HUES48 (cell line): ENCODE results near the gene PANX1.

Source experiments
- H3K27ac ChIP-seq: one replicate; pipeline ENCODE4 v1.7.0; 2013; ENCODE audit warnings: low read depth, low read length, inconsistent platforms
- H3K27me3 ChIP-seq: 2 replicates; pipeline ENCODE4 v1.6.1; 2013; ENCODE audit warnings: mild to moderate bottlenecking, low read length; ENCODE audit not compliant: control insufficient read depth, insufficient read depth
- H3K36me3 ChIP-seq: 2 replicates; pipeline ENCODE4 v1.6.1; 2013; ENCODE audit warnings: low read length; ENCODE audit not compliant: control insufficient read depth, insufficient read depth
- H3K4me1 ChIP-seq: 2 replicates; pipeline ENCODE4 v1.6.1; 2013; ENCODE audit warnings: mild to moderate bottlenecking, low read length; ENCODE audit not compliant: control insufficient read depth, insufficient read depth
- H3K4me3 ChIP-seq: 2 replicates; pipeline ENCODE4 v1.5.1; 2013; ENCODE audit warnings: mild to moderate bottlenecking, low read depth, low read length
- H3K9ac ChIP-seq: 2 replicates; pipeline ENCODE4 v1.6.1; 2013; ENCODE audit warnings: mild to moderate bottlenecking, low read depth, low read length, moderate library complexity
- H3K9me3 ChIP-seq: 2 replicates; pipeline ENCODE4 v1.6.1; 2013; ENCODE audit warnings: low read length; ENCODE audit not compliant: control insufficient read depth, insufficient read depth

PANX1 gene

DNA sequence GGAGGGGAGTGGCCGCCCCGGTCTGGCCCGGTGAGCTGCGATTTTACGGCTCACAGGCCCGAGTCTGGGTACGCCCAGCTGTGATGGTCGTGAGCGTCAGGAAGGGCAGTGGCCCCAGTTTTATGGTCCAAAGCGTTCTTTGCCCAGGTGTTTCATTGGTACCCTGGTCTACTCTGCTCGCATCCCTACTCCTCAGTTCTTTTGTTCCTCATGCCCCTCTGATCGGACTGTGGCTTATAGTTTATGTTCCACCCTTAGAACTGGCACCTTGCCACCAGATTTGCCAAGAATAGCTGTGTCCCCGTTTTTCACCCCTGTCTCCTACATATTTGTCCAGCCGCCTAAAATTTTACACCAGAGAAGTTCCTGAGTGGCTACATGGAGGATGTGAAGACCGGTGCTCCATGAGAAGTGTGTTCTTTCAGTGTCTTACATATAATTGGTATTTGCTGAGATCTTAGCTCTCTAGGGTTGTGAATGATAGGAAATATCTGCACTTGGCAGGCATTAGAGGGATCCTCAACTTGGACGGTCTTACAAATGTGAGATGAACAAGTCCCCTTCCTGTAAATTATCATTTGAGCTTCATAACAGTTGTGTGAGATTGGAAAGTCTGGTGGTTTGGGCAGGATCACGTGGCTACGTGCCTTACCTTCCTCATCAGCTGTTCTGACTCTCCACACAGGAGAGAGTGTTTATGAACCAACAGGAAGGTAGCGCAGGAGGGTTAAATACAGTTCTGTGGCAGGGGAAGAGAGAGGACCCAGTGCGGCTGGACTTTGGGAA lies 1.1 kb downstream of the PANX1 start:
- peak overlapping the region; percentile 88 for H3K27ac ChIP-seq
- no peaks in the 10 kb centered on the region for H3K9me3 ChIP-seq
- H3K27me3 ChIP-seq = peaks cover 3% of the 10 kb centered on the region; the same call in 1 of the 2 replicates
- H3K36me3 ChIP-seq = no peaks in the 10 kb centered on the region
- peak overlapping the region; percentile 87 for H3K4me3 ChIP-seq
- H3K9ac ChIP-seq = peak overlapping the region; percentile 88
- peaks cover 51% of the 10 kb centered on the region for H3K4me1 ChIP-seq

DNA sequence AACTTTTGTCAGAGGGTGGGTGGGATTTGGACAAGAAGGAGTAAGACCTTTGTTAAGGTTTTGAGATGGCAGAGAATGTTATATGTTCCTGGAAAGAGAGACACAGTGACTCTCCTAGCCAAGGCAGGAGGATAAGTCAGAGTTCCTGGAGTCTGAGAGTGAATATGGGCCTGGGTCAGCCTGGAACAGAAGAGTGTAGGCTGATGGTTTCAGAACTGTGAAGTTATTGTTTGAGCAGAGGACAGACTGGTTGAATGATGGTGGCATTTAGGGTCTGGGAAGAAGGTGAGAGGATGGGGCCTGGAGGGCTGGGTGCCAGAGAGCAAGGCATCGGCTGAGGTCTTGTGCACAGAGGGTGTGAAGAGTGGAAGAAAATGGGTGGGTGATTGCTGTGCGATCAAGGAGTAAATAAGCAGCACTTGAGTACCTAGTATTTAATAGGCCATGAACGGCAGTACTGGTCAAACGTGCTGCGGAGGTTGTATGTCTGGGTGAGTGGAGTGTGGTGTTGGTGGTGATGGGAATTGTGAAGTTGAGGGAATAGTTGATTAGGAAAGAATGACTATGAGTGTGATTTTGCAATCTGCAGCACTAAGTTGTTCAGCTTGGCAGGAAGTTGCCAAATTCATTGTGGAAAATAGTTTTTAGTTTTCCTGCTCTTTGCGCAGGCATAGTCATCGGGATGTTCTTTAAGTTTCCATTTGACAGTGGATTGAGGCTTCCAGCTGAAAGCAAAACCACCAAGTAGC lies 1.8 kb downstream of the PANX1 start:
- Histone ChIP-seq H3K4me3 (peak overlapping the region; percentile 87), H3K36me3 (no peaks in the 10 kb centered on the region), H3K9me3 (no peaks in the 10 kb centered on the region), H3K4me1 (peaks cover 54% of the 10 kb centered on the region), H3K27ac (no peak overlapping the region), H3K9ac (0 out of 2 replicates have a peak overlapping the region, but pooled peaks have one; percentile 27), H3K27me3 (peaks cover 3% of the 10 kb centered on the region; the same call in 1 of the 2 replicates)

DNA sequence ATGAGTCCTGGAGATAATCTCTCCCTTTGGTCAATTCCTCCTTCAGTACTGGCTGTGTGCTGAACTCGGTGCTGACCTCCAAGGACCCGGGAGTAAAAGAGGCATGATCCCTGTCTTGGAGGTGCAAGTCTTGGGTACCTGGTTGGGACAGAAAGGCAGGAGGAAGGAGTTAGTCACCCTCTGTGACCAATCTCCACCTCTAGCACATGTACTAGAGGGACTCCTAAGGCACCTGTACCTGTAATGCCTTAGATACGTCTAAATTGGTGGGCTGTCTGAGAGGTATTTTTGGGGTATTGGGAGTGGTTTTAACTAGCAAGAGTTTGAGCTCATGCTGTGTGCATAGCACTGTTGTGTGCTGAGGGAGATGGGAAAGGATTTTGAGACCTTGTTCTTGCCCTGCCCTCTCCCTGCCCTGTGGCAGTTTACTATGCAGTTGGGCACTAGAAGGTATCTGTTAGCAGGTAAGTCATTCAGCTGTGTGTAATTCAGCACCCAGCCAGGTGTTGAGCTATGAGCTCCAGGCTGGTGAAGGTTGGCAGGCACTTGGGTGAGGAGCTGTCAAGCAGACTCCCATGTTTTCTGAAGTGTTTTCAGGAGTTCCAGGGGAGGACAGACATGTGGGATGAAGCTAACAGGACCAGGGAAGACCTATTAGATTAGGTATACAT lies 2.5 kb downstream of the PANX1 start:
- Histone ChIP-seq H3K9me3 (no peaks in the 10 kb centered on the region), H3K4me3 (peak overlapping the region; percentile 87), H3K27ac (no peak overlapping the region), H3K4me1 (peaks cover 60% of the 10 kb centered on the region), H3K36me3 (no peaks in the 10 kb centered on the region), H3K9ac (no peak overlapping the region), H3K27me3 (peaks cover 3% of the 10 kb centered on the region; the same call in 1 of the 2 replicates)

DNA sequence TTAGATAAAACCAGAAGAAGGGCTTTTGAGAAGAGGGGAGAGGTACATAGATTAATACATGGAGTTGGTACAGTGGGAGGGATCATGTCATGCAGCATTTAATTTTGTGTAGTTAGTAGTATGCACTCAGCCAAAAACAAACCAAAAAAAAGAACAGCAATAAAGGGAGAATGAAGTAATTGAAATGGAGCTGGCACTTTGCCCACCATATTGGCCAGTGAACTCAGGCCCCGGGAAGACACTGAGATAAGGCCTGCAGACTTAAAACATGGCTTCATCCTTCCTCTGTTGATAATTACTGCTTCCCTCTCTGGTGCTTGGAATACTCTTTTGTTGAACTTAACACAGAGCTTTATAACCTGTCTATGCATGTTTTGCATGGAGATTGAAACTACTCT lies 3.1 kb downstream of the PANX1 start:
- peaks cover 3% of the 10 kb centered on the region; the same call in 1 of the 2 replicates for H3K27me3 ChIP-seq
- H3K4me1 ChIP-seq = peaks cover 60% of the 10 kb centered on the region
- no peaks in the 10 kb centered on the region for H3K36me3 ChIP-seq
- no peak overlapping the region for H3K9ac ChIP-seq
- H3K9me3 ChIP-seq = no peaks in the 10 kb centered on the region
- H3K4me3 ChIP-seq = 0 out of 2 replicates have a peak overlapping the region, but pooled peaks have one; percentile 87
- no peak overlapping the region for H3K27ac ChIP-seq

DNA sequence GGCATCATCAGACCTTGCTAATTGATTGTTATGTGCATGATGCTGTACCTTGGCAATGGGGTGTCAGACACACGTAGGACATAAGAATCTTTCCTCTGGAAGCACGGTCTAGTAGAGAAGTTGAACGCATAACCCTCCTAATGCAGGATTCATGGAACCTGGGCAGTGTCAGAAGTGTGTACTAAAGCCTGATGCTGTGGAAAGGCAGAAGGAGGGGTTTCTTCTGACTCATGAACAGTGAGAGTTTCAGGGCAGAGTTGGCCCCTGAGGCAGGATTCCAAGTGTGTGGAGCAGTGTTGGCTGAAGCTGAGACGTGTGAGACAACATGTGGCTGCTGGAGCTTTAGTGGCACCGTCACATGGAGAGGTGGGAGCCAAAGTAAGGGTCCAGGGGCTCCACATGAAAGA lies 3.5 kb downstream of the PANX1 start:
- Histone ChIP-seq H3K9me3 (no peaks in the 10 kb centered on the region), H3K27me3 (peaks cover 2% of the 10 kb centered on the region; the same call in 1 of the 2 replicates), H3K27ac (no peak overlapping the region), H3K36me3 (no peaks in the 10 kb centered on the region), H3K9ac (no peak overlapping the region), H3K4me3 (0 out of 2 replicates have a peak overlapping the region, but pooled peaks have one; percentile 24), H3K4me1 (peaks cover 59% of the 10 kb centered on the region)

DNA sequence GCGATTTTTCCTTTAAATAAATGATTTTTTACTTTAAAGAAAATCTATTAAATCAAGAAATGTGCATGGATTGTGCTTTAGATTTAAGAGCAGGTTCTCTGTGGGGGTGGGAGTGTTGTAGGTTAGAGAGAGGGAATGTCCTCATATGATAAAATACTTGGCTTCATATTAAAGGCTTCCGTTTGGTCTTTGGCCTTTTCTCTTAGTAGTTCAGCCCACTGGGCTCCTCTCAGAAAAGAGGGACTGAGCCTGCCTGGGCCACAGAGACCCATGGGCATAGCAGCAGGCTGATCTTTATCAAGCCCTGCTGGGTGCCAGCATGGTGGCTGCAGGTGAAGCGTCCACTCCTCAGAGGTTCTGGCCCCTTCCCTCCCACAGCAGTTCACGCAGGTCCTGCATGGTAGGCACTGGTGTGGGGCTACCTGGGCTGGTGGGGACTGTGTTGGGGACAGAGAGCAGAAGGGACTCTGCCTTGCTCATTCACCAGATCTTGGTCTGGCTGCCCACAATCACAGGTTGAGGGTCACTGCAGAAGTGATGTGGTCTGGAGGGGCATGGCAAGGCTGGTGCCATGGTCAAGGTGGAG lies 4.3 kb downstream of the PANX1 start:
- H3K4me3 ChIP-seq = no peak overlapping the region
- peaks cover 54% of the 10 kb centered on the region for H3K4me1 ChIP-seq
- H3K9me3 ChIP-seq = no peaks in the 10 kb centered on the region
- H3K36me3 ChIP-seq = no peaks in the 10 kb centered on the region
- H3K27me3 ChIP-seq = no peaks in the 10 kb centered on the region
- no peak overlapping the region for H3K9ac ChIP-seq
- H3K27ac ChIP-seq = no peak overlapping the region

DNA sequence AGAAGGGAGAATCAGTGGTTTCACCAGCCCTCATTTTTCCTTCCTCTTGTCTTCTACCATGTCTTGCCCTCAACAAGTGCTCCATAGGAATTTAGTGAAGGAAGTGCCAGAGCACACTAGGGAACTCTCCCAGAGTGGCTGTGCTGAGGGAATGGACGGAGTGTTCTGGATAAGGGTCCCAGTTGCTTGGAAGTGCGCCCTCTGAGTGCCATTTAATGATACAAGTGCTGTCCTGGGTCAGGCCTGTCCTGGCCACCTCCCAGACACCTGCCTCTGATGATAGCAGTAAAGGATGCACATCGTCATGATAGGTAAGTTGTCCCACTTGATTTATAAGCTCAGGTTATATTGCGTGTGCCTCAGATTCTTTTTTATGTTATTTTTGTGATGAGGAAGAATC lies 5.1 kb downstream of the PANX1 start:
- H3K36me3 ChIP-seq = no peaks in the 10 kb centered on the region
- no peak overlapping the region for H3K27ac ChIP-seq
- H3K27me3 ChIP-seq = no peaks in the 10 kb centered on the region
- no peak overlapping the region for H3K4me3 ChIP-seq
- H3K9ac ChIP-seq = no peak overlapping the region
- no peaks in the 10 kb centered on the region for H3K9me3 ChIP-seq
- peaks cover 54% of the 10 kb centered on the region for H3K4me1 ChIP-seq

DNA sequence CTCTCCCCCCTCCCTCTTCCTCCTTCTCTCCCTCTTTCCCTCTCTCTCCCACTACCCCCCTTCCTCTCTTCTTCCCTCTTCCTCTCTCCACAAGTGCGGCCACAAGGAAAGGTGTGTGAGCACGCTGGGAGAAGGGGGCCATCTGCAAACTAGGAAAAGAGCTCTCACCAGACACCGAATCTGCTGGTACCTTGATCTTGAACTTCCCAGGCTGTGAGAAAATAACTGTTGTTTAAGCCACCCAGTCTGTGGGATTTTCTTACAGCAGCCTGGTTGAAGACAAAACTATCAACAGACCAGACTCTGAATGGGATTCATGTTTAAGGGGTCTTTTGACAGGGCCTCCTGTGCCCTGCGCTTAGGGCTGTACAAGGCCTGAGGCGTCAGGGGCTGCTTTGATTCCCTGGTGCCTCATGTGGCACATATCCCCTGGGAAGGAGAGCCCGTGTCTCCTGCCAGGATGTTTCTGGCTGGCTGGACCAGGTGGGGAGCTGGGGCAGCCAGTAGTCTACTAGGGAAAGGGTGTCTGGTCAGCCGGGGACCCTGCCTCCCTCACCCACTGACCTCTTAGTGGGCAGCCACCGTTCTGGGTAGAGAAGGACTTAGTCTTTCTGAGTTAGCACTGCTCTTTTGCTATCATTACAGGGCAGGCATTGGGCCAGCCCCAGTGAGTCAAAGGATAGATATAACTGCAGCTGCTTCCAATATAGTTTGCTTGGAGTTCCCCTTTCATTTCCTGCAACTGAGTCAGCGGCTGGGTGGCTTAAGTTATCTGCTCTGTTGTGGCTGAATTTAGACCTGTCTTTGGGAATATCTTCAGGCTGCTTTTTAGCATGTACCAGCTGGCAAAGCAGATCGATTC lies 6.2 kb downstream of the PANX1 start:
- Histone ChIP-seq H3K27ac (no peak overlapping the region), H3K9me3 (no peaks in the 10 kb centered on the region), H3K27me3 (no peaks in the 10 kb centered on the region), H3K4me1 (peaks cover 54% of the 10 kb centered on the region), H3K36me3 (no peaks in the 10 kb centered on the region), H3K9ac (no peak overlapping the region), H3K4me3 (no peak overlapping the region)

DNA sequence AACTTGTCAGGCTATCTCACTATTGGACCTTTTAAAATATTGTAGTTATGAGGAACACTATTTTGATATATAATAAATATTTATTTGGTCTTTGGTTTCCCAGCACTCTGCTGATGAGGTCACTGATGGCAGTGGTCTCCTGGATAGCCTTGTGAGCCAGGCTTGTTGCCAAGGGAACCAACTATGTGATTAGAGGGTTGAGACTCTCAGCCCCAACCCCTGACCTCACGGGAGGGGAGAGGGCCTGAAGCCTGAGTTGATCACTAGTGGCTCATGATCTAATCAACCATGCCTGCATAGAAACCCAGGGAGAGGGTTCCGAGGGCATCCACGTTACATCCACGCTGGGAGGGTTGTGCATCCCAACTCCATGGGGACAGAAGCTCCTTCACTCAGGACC lies 10.8 kb downstream of the PANX1 start:
- no peaks in the 10 kb centered on the region for H3K9me3 ChIP-seq
- H3K27me3 ChIP-seq = no peaks in the 10 kb centered on the region
- no peaks in the 10 kb centered on the region for H3K36me3 ChIP-seq

DNA sequence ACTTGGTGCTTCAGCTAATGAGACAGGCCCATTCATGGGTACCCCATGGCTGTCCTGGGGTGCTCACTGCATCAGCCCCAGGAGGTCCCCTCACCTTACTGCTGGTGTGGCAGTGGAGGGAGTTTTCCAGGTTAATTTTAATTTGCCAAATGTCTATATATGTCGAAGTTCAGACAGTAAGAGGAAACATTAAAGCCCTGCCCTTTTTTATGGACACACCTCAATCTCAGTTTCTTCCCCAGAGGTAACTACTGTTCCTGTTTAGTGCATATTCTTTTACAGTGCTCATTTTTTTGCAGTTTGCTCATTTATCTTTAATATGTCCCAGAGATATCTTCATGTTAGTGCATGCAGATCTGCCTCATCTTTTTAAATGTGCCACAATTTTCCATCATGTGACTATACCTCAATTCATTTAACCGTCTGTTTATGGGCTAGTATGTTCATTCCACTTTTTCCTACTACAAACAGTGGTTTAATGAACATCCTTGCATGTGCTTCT lies 11.6 kb downstream of the PANX1 start:
- H3K27ac ChIP-seq = no peak overlapping the region
- H3K4me1 ChIP-seq = peaks cover 40% of the 10 kb centered on the region
- H3K27me3 ChIP-seq = no peaks in the 10 kb centered on the region
- H3K9ac ChIP-seq = no peak overlapping the region
- no peaks in the 10 kb centered on the region for H3K9me3 ChIP-seq
- H3K4me3 ChIP-seq = no peak overlapping the region
- no peaks in the 10 kb centered on the region for H3K36me3 ChIP-seq

More for the DNA sequence above, 10.8 kb downstream of the PANX1 start:
- peaks cover 45% of the 10 kb centered on the region for H3K4me1 ChIP-seq
- H3K9ac ChIP-seq = no peak overlapping the region
- H3K4me3 ChIP-seq = no peak overlapping the region
- H3K27ac ChIP-seq = no peak overlapping the region
